Adrenal gland (tissue), 5 donors: ENCODE data around the gene KCTD10.

Experiments used
- POLR2A ChIP-seq, 2 donors: fragments of 450-650 bp; IDR thresholded peaks; one replicate each; pipeline ENCODE4 v1.6.1; 2017; ENCODE audit warnings: antibody characterized with exemption in 2 of 2, mild to moderate bottlenecking in 2 of 2, moderate library complexity in 1 of 2
- TF ChIP-seq, protein P1 (sequence below), 6 experiments: fragments of 450-650 bp in 4 of 6; fragments of 200-600 bp in 2 of 6; sonication (generic) in 1 of 6; IDR thresholded peaks; 1 replicate in 5 of 6; 2 replicates in 1 of 6; pipeline versions ENCODE4 v1.5.1 to v1.8.0; 2016 to 2021; ENCODE audit warnings: antibody characterized with exemption in 6 of 6, mild to moderate bottlenecking in 2 of 6, moderate library complexity in 1 of 6
- donor health status: DM: no; HTN: no; CAD: no.

DNA sequence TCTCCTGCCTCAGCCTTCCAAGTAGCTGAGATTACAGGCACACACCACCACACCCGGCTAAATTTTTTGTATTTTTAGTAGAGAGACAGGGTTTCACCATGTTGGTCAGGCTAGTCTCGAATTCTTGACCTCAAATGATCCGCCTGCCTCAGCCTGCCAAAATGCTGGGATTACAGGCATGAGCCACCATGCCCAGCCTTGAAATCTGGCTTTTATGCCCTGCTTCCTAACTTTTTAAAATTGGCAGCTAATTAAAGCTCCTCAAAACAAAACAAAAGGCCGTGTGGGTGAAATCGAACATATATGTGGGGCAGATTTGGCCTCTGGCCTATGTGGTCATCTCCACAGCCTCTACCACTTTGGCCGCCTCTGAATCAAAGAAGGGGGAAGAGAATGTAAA lies 37.9 kb downstream of the KCTD10 start:
- TF ChIP-seq, protein P1, sequence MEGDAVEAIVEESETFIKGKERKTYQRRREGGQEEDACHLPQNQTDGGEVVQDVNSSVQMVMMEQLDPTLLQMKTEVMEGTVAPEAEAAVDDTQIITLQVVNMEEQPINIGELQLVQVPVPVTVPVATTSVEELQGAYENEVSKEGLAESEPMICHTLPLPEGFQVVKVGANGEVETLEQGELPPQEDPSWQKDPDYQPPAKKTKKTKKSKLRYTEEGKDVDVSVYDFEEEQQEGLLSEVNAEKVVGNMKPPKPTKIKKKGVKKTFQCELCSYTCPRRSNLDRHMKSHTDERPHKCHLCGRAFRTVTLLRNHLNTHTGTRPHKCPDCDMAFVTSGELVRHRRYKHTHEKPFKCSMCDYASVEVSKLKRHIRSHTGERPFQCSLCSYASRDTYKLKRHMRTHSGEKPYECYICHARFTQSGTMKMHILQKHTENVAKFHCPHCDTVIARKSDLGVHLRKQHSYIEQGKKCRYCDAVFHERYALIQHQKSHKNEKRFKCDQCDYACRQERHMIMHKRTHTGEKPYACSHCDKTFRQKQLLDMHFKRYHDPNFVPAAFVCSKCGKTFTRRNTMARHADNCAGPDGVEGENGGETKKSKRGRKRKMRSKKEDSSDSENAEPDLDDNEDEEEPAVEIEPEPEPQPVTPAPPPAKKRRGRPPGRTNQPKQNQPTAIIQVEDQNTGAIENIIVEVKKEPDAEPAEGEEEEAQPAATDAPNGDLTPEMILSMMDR (IDR thresholded peaks at IDR 0.05): no peak
- TF ChIP-seq POLR2A (IDR thresholded peaks at IDR 0.05): no peak
